ENCODE results near the gene HSD3B1.

GRCh38 chr1:119481951-119482350 lies 25.1 kb upstream of the HSD3B1 start:
- TF ChIP-seq EP300 (IDR thresholded peaks at IDR 0.05) = no peak
- no peak for TF ChIP-seq POLR2A (IDR thresholded peaks at IDR 0.05)
